ENCODE measurements around the gene CYP17A1.
"Not testable (repeated sequence)": the region's sequence is repeated elsewhere in the genome, so short reads cannot be mapped to it uniquely, and the experiment has no call there.

Gene CYP17A1

DNA sequence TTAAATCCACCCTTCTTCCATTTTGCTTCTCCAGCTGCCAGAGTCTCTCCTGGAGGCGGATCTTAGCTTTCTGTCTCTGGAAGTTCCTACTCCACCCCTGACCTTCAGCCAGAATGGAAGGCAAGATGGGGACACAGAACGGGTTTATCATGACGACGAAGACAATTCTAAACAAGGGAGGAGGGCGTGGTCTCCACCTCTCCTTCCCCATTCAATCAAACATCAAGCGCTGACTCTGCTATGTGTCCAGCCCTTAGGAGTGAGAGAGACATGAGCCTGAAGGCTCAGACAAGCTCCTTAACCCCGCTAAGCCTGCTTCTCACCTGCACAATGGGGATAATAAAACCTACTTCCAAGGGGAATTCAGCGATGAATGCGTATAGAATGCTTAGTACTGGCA lies 3.1 kb downstream of the CYP17A1 start:
- no peak for DNase-seq

- DNase-seq: no peak
Observed at GRCh38 chr10:102832987-102833386, 4.2 kb downstream of the CYP17A1 start.

DNA sequence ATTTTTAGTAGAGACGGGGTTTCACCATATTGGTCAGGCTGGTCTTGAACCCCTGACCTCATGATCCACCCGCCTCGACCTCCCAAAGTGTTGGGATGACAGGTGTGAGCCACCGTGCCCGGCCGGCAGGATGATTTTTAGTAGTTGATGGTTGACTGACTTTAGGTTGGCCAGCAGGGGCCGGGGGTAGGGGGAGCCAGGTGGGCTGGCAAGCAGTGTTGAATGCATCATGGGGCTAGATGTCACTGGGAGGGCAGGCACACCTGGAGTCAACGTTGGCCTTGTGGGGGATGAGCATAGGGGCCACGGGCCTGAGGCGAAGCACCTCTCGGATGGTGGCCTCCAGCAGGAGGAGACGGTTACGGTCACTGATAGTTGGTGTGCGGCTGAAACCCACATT lies 5.0 kb downstream of the CYP17A1 start:
- no peak for DNase-seq

GRCh38 chr10:102831322-102832071 lies 5.7 kb downstream of the CYP17A1 start:
- DNase-seq: no peak

DNA sequence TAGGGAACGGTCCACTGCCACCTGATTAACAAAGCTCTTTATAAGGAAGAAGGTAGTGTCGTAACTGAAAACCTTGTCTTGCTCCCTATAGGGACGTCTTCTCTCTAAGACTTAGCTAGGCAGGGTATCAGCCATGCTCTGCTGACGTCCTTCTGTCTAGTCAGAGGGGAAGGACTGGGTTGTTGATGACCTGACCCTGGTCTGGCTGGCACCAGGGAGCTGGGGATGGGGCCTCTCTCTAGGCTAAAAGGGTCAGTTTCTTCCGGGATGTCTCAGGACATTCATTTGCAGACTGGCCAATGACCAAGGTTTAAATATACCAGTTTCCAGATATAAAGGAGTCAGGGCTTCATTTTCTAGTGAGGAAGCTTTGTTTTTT lies 9.6 kb downstream of the CYP17A1 start:
- DNase-seq: no peak

GRCh38 chr10:102826148-102826796 lies 10.9 kb downstream of the CYP17A1 start:
- no peak for DNase-seq

DNA sequence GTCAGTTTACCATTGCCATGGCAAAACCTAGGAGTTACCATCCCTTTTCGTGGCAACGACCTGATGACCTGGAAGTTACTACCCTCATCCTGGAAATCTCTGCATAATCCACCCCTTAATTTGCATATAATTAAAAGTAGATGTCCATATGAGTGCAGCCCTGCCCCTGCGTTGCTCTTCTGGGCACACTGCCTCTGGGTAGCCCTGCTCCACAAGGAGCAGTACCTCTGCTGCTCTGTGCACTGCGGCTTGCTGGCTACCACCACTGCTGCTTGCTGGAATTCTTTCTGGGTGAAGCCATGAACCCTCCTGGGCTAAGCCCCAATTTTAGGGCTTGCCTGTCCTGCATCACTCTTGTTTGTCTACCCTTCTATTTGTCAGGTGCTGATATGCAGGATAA lies 12.5 kb downstream of the CYP17A1 start:
- DNase-seq: no peak

DNA sequence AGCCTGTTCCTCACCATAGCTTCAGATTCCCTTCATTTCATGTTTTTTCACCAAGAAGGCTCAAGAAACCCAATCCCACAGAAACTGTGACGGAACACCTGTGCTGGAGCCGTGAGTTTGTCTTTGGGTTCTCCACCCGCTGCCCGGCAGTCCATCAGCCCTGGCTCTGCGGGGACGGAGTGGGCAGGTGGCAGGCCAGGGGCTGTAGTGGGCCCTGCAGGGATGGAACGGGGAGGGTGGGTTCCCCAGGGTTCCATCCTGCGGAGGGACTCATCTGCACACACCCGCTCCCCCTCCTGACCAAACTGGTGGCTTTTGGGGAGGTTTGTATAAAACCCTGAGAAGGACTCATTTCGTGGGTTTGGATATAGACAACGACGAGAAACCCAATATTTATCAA lies 15.0 kb downstream of the CYP17A1 start:
- DNase-seq: no peak

DNA sequence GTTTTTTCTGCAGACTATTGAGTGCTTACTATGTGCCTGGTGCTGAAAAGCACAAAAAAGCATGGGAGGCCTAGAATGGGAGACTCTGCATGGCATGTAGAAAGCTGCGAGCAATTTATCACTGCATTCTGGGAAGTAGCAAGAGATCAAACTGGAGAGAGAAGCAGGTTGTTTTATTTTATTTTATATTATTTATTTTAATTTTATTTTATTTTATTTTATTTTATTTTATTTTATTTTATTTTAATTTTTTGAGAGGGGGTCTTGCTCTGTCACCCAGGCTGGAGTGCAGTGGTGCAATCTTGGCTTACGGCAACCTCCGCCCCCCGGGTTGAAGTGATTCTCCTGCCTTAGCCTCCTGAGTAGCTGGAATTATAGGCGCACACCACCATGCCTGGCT lies 17.2 kb downstream of the CYP17A1 start:
- DNase-seq: not testable (repeated sequence)

DNA sequence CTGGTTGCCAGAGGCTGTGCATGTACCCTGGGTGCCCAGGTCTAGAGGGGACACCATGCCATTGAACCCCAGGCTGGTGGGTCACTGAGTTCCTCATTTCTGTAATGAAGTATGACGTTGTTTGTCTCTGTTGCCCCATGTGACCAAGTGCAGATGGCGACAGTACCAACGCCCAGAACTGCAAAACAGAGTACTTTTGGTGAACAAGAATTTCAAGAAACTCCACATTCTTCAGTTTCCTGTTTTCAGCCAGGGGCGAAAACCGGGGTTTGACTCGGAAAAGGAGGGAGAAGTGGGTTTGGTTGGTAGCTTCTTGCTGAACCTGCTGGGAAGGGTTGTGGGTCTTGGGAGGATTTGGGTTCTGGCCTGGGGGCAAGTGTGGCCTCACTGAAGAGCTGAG lies 18.2 kb downstream of the CYP17A1 start:
- no peak for DNase-seq

GRCh38 chr10:102817175-102817574 lies 20.0 kb downstream of the CYP17A1 start:
- no peak for DNase-seq

DNA sequence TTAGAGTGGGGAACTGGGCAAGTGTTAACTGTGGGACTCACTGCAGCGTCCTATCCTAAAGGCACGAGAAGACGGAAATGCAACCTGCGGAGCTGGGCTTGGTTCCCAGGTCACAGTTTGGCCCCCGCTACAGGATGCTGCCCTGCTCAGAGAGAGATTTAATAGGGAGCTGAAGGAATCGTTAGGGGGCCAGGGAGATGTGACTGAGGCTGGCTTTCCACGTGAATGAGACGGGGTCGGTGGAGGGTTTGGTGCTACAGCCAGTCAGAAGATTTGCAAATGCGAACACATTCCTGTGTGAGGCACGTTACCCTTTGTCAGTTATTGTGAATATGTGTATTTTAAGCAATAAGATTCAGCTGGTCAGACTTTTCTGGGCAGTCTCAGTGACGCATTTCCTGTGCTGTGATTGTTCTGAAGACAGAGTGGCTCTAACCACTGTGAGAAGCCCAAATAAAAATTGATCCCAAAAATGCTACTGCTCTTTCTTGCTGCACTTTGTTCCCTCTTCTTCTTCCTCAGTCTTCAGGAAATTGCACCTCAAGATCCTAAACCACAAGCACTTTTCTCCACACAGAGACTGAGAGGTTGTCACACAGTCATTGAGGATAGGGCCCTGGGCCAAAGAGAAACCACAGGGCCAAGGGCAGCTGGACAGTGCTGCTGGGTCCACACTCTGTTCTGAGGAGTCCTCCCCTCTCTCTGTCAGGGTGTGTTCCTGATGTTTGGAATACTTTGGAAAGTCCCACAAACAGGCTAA lies 21.2 kb downstream of the CYP17A1 start:
- DNase-seq: no peak

GRCh38 chr10:102814873-102815661 lies 22.1 kb downstream of the CYP17A1 start:
- DNase-seq: no peak

- peak; percentile 6 for DNase-seq
Observed at GRCh38 chr10:102814453-102814871, 22.8 kb downstream of the CYP17A1 start.

DNA sequence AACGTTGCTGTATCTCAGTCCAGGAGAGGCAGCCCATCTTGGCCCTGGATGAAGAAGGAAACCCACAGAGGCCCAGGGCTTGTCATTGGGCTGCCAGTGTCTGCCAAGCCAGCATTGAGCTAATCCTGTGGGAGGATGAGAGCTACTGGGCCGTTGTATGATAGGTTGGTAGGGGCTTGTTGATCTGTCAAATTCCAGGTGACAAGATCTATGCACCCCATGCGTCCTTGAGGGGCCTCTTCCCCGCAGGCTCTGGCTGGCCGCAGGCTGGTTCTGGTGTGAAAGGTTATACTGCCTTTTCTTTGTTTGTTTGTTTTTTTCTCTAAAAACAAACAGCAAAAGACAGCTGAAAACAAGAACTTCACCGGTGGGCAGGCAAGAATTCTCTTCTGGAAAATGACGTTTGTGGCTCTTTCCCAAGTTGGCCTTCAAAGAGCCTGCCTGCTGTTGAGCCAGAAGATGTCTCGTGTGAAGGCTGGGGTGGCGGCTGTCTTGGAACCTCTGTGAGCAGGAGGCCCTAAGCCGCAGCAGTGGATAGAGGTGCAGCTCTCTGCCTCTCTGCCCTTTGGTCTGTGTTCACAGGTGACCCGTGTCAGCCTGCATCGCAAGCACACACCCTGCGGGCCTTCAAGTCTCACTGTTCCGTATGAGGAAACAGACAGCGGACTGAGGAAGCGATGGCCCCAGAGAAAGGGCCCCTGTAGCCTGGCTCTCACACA lies 23.3 kb downstream of the CYP17A1 start:
- DNase-seq: no peak

DNA sequence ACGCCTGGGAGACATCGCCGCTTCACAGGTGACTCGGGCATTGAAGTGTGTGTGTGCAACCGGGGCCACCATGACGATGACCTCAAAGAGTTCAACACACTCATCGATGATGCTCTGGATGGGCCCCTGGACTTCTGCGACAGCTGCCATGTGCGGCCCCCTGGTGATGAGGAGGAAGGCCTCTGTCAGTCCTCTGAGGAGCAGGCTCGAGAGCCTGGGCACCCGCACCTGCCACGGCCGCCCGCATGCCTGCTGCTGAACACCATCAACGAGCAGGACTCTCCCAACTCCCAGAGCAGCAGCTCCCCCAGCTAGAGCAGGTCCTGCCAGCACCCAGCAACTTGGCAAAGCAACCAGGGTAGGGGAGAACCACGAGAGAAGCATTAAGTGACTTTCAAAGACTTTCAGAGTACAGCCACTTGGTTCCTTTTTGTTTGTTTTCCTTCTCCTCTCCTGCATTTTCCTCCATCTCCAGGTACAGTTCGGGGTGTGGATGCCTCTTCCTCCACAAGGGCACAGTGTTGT lies 24.1 kb downstream of the CYP17A1 start:
- DNase-seq: no peak

- DNase-seq: no peak
Observed at GRCh38 chr10:102812231-102812876, 24.9 kb downstream of the CYP17A1 start.

DNA sequence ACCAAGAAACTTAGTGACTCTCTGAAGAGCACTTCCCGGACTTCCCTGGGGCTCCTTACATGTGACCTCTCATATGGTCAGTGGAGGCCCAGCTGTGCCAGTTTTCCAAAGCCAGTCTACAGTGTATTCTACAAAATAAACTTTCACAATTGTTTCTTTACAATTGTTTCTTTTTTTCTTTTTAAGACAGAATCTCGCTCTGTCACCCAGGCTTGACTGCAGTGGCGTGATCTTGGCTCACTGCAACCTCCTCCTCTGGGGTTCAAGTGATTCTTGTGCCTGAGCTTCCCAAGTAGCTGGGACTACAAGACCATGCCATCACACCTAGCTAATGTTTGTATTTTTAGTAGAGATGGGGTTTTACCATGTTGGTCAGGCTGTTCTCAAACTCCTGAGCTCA lies 25.9 kb downstream of the CYP17A1 start:
- DNase-seq: no peak

DNA sequence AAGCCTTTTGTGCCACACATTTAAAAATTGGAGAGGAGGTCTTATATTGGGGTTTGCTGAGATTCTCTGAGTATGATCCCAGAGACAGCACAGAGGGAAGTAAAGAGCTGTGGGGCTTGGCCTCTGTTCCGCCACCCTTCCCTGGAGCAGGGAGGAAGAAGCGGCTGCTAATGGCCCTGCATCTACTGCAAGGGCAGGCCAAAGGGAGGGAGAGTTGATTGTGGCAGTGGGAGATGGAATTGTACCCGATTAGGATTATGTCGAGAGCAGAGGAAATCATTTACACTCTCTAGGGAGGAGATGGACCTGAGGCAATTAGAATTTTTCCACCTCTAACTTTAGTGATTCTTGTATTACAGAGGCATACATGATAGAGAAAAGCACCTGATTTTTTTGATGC lies 28.8 kb downstream of the CYP17A1 start:
- DNase-seq: no peak

GRCh38 chr10:102804382-102805055 lies 32.7 kb downstream of the CYP17A1 start:
- DNase-seq: peak; percentile 14

GRCh38 chr10:102802920-102803534 lies 34.2 kb downstream of the CYP17A1 start:
- no peak for DNase-seq
